GM12891 (cell line): ENCODE data around the gene CDKN1C.

Source experiments
- PAX5 ChIP-seq: IDR thresholded peaks from 2 replicates; pipeline ENCODE4 v1.6.1; 2011; ENCODE audit warnings: low read length, moderate library complexity, mild to moderate bottlenecking; ENCODE audit not compliant: insufficient read depth, severe bottlenecking
- POLR2A ChIP-seq: IDR thresholded peaks from 2 replicates; pipeline ENCODE4 v1.6.1; 2011; ENCODE audit warnings: low read depth, low read length, control low read depth
- POLR2AphosphoS5 ChIP-seq: IDR thresholded peaks from 2 replicates; pipeline ENCODE4 v1.6.1; 2011; ENCODE audit warnings: low read depth, low read length, control low read depth
- POU2F2 ChIP-seq: IDR thresholded peaks from 2 replicates; pipeline ENCODE4 v1.6.1; 2011; ENCODE audit warnings: low read depth, mild to moderate bottlenecking, control low read depth, low read length, moderate library complexity
- SPI1 ChIP-seq: IDR thresholded peaks from 2 replicates; pipeline ENCODE4 v1.6.1; 2011; ENCODE audit warnings: low read depth, low read length, control low read depth
- TAF1 ChIP-seq: IDR thresholded peaks from 2 replicates; pipeline ENCODE4 v1.6.1; 2011; ENCODE audit warnings: low read depth, low read length, control low read depth

DNA sequence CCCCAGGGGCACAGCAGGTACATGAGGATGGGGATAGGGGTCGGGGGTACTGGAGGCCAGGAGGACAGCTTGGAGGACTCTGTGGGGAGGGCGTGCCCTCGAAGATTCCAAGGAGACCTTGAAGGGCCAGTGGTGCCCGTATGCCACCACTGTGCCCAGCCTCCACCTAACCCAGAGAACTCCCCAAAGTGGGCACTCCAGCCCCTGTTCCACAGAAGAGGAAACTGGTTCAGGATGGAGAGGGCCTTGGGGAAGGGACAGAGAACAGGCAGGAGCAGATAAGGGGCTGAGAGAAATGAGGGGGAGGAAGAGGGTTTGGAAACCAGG lies 45.8 kb upstream of the CDKN1C start:
- TF ChIP-seq SPI1 = no peak
- no peak for TF ChIP-seq TAF1
- TF ChIP-seq POLR2A = no peak
- TF ChIP-seq POLR2AphosphoS5 = no peak
- no peak for TF ChIP-seq POU2F2
- no peak for TF ChIP-seq PAX5
